Neutrophil (primary cell): ENCODE results near the gene PIK3R6.

Source experiments
- H3K27ac ChIP-seq: fragments of 200-600 bp; sonication (generic); 2 replicates; pipeline ENCODE4 v1.5.1; 2016; ENCODE audit warnings: mild to moderate bottlenecking, moderate library complexity
- H3K27me3 ChIP-seq: fragments of 200-600 bp; sonication (generic); 2 replicates; pipeline ENCODE4 v1.6.0; 2016; ENCODE audit warnings: mild to moderate bottlenecking
- H3K36me3 ChIP-seq: fragments of 200-600 bp; sonication (generic); 2 replicates; pipeline ENCODE4 v1.5.1; 2017
- H3K4me1 ChIP-seq, 2 experiments: fragments of 200-600 bp in 1 of 2; sonication (generic) in 1 of 2; 1 replicate in 1 of 2; 2 replicates in 1 of 2; pipeline versions ENCODE4 v1.5.1 to v1.6.1; 2013 to 2016; ENCODE audit warnings: low read depth in 1 of 2, low read length in 1 of 2, mild to moderate bottlenecking in 1 of 2, moderate library complexity in 1 of 2; ENCODE audit not compliant: control insufficient read depth in 1 of 2, insufficient read depth in 1 of 2
- H3K4me3 ChIP-seq, 2 experiments: fragments of 200-600 bp in 1 of 2; sonication (generic) in 1 of 2; 1 replicate in 1 of 2; 2 replicates in 1 of 2; pipeline ENCODE4 v1.5.1; 2013 to 2016; ENCODE audit warnings: low read depth in 1 of 2, low read length in 1 of 2, mild to moderate bottlenecking in 1 of 2, moderate library complexity in 1 of 2
- H3K9me3 ChIP-seq: fragments of 200-600 bp; sonication (generic); 2 replicates; pipeline ENCODE4 v1.5.1; 2016
- CTCF ChIP-seq: fragments of 200-600 bp; sonication (generic); IDR thresholded peaks from 2 replicates; pipeline ENCODE4 v1.5.1; 2016; ENCODE audit warnings: antibody characterized with exemption

Gene PIK3R6

GRCh38 chr17:8800656-8801055 is 66.8 kb downstream of the PIK3R6 start:
- Histone ChIP-seq H3K4me1 (peaks cover 6 to 7% of the 10 kb centered on the region in 2 experiments), H3K9me3 (no peaks in the 10 kb centered on the region), H3K36me3 (peaks cover 66% of the 10 kb centered on the region), H3K27ac (no peak overlapping the region), H3K4me3 (no peak overlapping the region), H3K27me3 (peaks cover 5% of the 10 kb centered on the region)
- no peak for TF ChIP-seq CTCF

- no peak overlapping the region for H3K27ac ChIP-seq
- H3K4me3 ChIP-seq: no peak overlapping the region
- no peaks in the 10 kb centered on the region for H3K9me3 ChIP-seq
- TF ChIP-seq CTCF: no peak
- peaks cover 5% of the 10 kb centered on the region for H3K27me3 ChIP-seq
- peaks cover 15 to 16% of the 10 kb centered on the region in 2 experiments for H3K4me1 ChIP-seq
- peaks cover 65% of the 10 kb centered on the region for H3K36me3 ChIP-seq
Measured at GRCh38 chr17:8799570-8800212, 67.8 kb downstream of the PIK3R6 start.

GRCh38 chr17:8798846-8799569 is 68.5 kb downstream of the PIK3R6 start, which contains the start of gene MFSD6L:
MFSD6L (minus strand) TSS chr17:8799365; CDS start chr17:8799120, 245 bp downstream.
- H3K36me3 ChIP-seq: peaks cover 58% of the 10 kb centered on the region
- no peak within 1 kb of the TSS for H3K27ac ChIP-seq
- no peak within 1 kb of the TSS for H3K4me3 ChIP-seq
- peaks cover 5% of the 10 kb centered on the region for H3K27me3 ChIP-seq
- no peaks in the 10 kb centered on the region for H3K9me3 ChIP-seq
- H3K4me1 ChIP-seq: peaks cover 22 to 23% of the 10 kb centered on the region in 2 experiments
- TF ChIP-seq CTCF: no peak

GRCh38 chr17:8798176-8798845 is 69.2 kb downstream of the PIK3R6 start:
- H3K36me3 ChIP-seq: peaks cover 51% of the 10 kb centered on the region
- TF ChIP-seq CTCF: no peak
- H3K27me3 ChIP-seq: peaks cover 5% of the 10 kb centered on the region
- no peak overlapping the region for H3K4me3 ChIP-seq
- no peak overlapping the region for H3K27ac ChIP-seq
- no peaks in the 10 kb centered on the region for H3K9me3 ChIP-seq
- peaks cover 29 to 30% of the 10 kb centered on the region in 2 experiments for H3K4me1 ChIP-seq

GRCh38 chr17:8797621-8798175 is 69.8 kb downstream of the PIK3R6 start:
- H3K4me1 ChIP-seq: peaks cover 34 to 36% of the 10 kb centered on the region in 2 experiments
- no peak overlapping the region for H3K27ac ChIP-seq
- peaks cover 45% of the 10 kb centered on the region for H3K36me3 ChIP-seq
- H3K9me3 ChIP-seq: no peaks in the 10 kb centered on the region
- no peak overlapping the region for H3K4me3 ChIP-seq
- peaks cover 5% of the 10 kb centered on the region for H3K27me3 ChIP-seq
- TF ChIP-seq CTCF: no peak
